Loucy (cell line): ENCODE results near the gene AMIGO2.

ENCODE experiments used
- EZH2phosphoT487 ChIP-seq: fragments of 200-600 bp; IDR thresholded peaks from 2 replicates; pipeline ENCODE4 v1.6.1; 2018; ENCODE audit warnings: antibody characterized with exemption, mild to moderate bottlenecking, moderate library complexity, borderline replicate concordance
- TF ChIP-seq, protein P1 (sequence below): fragments of 200-600 bp; sonication (generic); conservative IDR thresholded peaks from 2 replicates; pipeline ENCODE4 v1.5.1; 2014; ENCODE audit warnings: mild to moderate bottlenecking, antibody characterized with exemption, low read length

DNA sequence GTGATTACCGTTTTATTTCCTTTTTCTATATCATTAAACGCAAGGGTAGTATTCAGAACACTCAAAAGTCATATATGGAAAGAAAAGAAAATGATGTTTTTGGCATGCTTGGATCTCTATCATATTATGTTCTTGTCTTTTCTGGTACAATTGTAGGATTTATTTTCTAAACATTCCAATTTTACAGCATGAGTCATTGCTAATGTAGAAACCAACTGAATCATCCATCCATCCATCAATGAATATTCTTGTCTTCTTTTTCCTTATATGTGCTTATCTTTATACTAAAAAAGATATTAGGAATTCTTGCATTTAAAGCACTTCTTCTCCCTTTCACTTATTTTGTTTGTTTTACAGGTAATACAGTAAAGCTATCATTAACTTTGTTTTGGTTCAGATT lies 20.4 kb upstream of the AMIGO2 start:
- TF ChIP-seq, protein P1, sequence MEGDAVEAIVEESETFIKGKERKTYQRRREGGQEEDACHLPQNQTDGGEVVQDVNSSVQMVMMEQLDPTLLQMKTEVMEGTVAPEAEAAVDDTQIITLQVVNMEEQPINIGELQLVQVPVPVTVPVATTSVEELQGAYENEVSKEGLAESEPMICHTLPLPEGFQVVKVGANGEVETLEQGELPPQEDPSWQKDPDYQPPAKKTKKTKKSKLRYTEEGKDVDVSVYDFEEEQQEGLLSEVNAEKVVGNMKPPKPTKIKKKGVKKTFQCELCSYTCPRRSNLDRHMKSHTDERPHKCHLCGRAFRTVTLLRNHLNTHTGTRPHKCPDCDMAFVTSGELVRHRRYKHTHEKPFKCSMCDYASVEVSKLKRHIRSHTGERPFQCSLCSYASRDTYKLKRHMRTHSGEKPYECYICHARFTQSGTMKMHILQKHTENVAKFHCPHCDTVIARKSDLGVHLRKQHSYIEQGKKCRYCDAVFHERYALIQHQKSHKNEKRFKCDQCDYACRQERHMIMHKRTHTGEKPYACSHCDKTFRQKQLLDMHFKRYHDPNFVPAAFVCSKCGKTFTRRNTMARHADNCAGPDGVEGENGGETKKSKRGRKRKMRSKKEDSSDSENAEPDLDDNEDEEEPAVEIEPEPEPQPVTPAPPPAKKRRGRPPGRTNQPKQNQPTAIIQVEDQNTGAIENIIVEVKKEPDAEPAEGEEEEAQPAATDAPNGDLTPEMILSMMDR, result no peak
- TF ChIP-seq EZH2phosphoT487, result no peak
